ENCODE results near the gene DPY19L1. TPM values are rescaled to one million over a fixed set of nuclear protein-coding genes. Genes with fewer than 3 reads are reported as not detected.
"Not testable (repeated sequence)": the region's sequence is repeated elsewhere in the genome, so short reads cannot be mapped to it uniquely, and the experiment has no call there.

Gene DPY19L1
- total RNA-seq, 2 experiments from 2014 or later, result 18.9 to 20.3 TPM

DNA sequence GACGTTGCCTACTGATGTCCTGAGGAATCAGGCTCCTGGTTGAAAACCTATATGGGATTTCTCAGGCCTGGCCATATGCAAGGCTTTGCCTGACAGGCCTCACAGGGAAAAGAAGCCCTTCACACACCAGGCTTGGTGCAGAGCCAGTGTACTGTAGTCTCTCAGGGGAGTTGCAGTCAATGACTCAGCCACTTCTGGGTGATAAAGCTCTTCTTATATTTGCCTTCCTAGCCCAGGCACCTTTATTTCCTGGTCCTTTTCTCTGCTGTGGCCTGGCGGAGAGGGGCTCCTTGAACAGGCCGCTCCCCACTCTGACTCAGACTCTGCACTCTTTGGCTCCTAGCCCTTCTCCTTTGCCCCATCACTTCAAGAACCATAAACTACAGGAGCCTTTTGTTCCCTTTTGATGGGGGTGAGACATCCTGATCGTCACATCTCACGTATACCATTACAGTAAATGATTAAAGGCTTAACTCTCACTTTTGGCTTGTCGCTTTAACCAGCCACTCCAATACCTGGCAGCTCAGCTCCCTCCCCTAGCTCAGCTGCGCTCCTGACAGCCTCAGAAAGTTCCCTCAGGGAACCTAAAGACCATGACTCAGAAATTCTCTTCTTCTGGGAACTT lies 33.5 kb downstream of the DPY19L1 start:
- no peak for ATAC-seq
- H3K9me3 Mint-ChIP-seq (ENCODE audit: insufficient read depth), result no peaks in the 10 kb centered on the region

DNA sequence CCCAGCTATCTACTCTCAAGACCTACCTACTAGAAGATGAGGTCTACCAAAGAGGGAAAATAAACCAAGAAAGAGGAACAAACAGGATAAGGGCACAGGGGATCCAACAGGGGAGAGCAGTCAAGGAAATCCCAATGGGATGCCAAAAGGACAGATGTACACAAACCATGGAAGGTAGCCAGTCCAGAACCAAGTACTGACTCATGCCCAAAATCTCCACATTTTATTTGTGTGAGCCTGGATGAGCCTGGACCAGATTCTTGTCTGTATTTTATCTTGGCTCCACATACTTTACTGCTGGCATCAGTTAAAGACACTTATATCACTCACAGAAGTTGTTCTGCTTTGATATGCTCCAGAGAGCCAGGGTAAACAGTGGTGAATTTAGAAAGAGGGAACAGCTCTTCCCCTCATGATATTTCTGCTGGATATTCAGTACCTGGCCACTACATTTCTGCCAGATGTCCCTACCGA lies 34.1 kb downstream of the DPY19L1 start:
- DNase-seq; POLR2A ChIA-PET; H3K9me3 Mint-ChIP-seq (ENCODE audit: insufficient read depth); H3K27ac Mint-ChIP-seq; CTCF ChIA-PET; H3K27me3 Mint-ChIP-seq (ENCODE audit: low read depth); ATAC-seq; H3K4me1 Mint-ChIP-seq (ENCODE audit: low read depth); H3K36me3 Mint-ChIP-seq (ENCODE audit: low read depth); H3K4me3 Mint-ChIP-seq: not testable (repeated sequence)

More for the DNA sequence above, 33.5 kb downstream of the DPY19L1 start:
- H3K36me3 Mint-ChIP-seq (ENCODE audit: low read depth), result peaks cover 3% of the 10 kb centered on the region
- H3K4me3 Mint-ChIP-seq, result no peak overlapping the region
- ChIA-PET CTCF (no interaction called here), POLR2A (no interaction called here)
- no peak overlapping the region for H3K27ac Mint-ChIP-seq
- H3K4me1 Mint-ChIP-seq (ENCODE audit: low read depth), result no peaks in the 10 kb centered on the region
- H3K27me3 Mint-ChIP-seq (ENCODE audit: low read depth), result no peaks in the 10 kb centered on the region
- DNase-seq, result no peak

DNA sequence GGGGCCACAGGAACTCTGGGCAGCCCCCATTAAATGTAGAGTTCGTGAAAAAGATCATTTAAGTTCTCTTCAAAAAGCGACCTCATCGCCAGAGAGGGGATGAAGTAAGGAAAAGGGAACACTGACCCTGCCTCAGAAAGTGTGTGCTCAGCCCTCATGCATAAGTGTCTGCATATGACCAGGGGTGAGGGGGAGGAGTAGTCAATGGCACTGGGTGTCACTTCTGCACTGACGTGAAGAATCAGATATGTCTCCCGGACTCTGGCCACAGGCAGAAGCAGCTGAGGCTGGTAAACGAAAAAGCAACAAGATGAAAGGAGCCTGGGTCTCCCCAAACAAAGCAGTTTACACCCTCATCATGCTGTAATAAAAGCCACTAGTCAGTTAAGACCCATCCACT lies 39.0 kb downstream of the DPY19L1 start:
- CTCF ChIA-PET; DNase-seq; H3K36me3 Mint-ChIP-seq (ENCODE audit: low read depth); H3K9me3 Mint-ChIP-seq (ENCODE audit: insufficient read depth); H3K4me3 Mint-ChIP-seq; H3K27me3 Mint-ChIP-seq (ENCODE audit: low read depth); H3K27ac Mint-ChIP-seq; ATAC-seq; H3K4me1 Mint-ChIP-seq (ENCODE audit: low read depth); POLR2A ChIA-PET: not testable (repeated sequence)

- DNase-seq; ATAC-seq; POLR2A ChIA-PET; CTCF ChIA-PET; H3K9me3 Mint-ChIP-seq (ENCODE audit: insufficient read depth); H3K27ac Mint-ChIP-seq; H3K36me3 Mint-ChIP-seq (ENCODE audit: low read depth); H3K4me3 Mint-ChIP-seq; H3K4me1 Mint-ChIP-seq (ENCODE audit: low read depth); H3K27me3 Mint-ChIP-seq (ENCODE audit: low read depth): not testable (repeated sequence)
These were observed 40.7 kb downstream of the DPY19L1 start for GRCh38 chr7:34996423-34997090.

DNA sequence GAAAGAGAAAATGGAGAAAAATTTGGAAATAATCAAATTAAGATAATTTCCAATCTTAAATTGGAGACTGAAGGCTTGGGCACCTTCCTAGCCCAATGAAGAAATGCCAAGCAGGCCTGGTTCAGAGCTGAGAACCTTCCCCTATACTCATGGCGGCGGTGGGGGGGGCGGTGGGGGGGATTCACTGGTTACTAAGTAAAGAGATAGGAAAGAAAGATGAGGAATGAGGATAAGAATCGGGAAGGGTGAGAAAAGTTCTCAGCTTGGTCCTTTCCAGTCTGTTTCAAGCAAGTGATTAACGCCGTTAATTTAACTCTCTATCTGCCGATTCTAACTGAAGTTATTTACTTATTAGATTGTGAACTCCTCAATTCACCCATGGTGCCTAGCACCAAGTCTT lies 41.5 kb downstream of the DPY19L1 start:
- H3K27ac Mint-ChIP-seq, result no peak overlapping the region
- H3K4me3 Mint-ChIP-seq, result no peak overlapping the region
- ATAC-seq (no peak), DNase-seq (no peak)
- CTCF ChIA-PET, result interaction anchor here (1.2 kb wide), 1 partner anchor 38 kb away, joined by 3 read pairs; no protein-coding TSS in a partner anchor
- no peaks in the 10 kb centered on the region for H3K36me3 Mint-ChIP-seq (ENCODE audit: low read depth)
- H3K9me3 Mint-ChIP-seq (ENCODE audit: insufficient read depth), result no peaks in the 10 kb centered on the region
- peaks cover 3% of the 10 kb centered on the region for H3K4me1 Mint-ChIP-seq (ENCODE audit: low read depth)
- H3K27me3 Mint-ChIP-seq (ENCODE audit: low read depth), result no peaks in the 10 kb centered on the region
- POLR2A ChIA-PET, result interaction anchor here (0.6 kb wide), 1 partner anchor 44 kb away, joined by 3 read pairs; no protein-coding TSS in a partner anchor

DNA sequence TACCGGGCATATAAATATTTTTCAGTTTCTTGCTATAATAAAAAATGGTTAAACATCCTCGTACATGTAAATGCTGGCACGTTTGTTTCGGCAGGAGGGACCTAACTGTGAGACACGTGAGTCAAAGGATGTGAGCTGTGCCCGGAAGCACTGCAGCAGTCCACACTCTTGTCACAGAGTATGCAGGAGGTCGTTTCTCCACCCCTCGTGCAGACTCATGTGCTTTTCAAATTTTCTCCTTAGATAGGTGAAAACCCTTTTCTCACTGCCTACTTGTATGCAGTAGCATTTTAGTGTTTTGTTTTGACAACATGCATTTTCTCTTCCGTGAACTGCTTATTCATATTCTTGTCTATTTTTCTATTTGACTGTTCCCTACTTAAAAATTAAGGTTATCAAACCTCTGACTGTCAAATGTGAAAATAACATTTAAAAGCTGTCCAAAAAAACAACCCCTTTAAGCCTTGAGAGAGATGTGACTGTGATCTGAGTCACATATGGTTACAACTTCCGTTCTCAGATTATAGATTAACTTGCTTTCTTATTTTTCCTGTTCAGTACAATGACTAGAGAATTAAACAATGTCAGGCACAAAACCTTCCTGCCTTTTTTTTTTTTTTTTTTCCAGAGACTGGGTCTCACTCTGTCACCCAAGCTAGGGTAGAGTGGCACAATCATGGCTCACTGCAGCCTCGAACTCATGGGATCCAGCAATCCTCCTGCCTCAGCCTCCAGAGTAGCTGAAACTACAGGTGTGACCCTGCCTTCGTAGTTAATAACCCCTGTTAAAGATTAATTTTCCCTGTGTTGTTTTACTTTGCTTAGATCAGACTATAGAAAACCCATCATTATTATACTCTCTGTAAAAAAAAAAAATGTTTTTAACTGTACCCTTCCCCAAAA lies 45.1 kb downstream of the DPY19L1 start:
- no peaks in the 10 kb centered on the region for H3K9me3 Mint-ChIP-seq (ENCODE audit: insufficient read depth)
- H3K4me3 Mint-ChIP-seq, result no peak overlapping the region
- ChIA-PET CTCF (interaction anchor here (1.5 kb wide), 1 partner anchor 42 kb away, joined by 3 read pairs; no protein-coding TSS in a partner anchor), POLR2A (no interaction called here)
- H3K4me1 Mint-ChIP-seq (ENCODE audit: low read depth), result peaks cover 3% of the 10 kb centered on the region
- H3K36me3 Mint-ChIP-seq (ENCODE audit: low read depth), result no peaks in the 10 kb centered on the region
- DNase-seq (peak; percentile 23), ATAC-seq (peak; percentile 53)
- peak overlapping the region; percentile 67 for H3K27ac Mint-ChIP-seq
- no peaks in the 10 kb centered on the region for H3K27me3 Mint-ChIP-seq (ENCODE audit: low read depth)

DNA sequence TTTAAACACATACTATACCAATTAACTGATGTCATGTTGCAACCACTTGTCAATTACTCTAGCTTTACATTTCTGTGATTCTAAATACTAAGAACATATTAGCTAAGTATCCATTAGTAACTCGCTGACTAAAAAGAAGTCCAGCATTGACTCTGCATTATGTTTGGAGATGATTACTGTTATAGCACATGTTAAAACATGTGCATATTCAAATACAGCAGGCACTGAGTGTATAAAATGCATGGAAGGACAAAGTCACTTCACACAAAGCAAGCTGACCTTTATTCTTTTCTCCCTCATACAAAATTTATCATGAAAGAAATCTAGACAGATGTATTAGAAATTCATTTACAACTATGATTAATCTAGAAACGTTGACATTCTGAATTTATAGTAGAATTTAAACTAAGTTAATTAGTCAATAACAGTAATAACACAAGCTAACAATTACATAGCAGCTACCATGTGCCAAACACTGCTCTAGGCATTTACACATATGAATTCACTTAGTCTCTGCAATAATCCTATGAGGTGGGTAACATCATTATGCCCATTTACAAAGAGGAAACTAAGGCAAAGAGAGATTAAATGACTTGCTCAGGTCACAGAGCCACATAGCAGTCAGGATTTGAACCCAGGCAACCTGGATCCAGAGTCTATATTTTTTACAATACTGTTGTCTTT lies 48.7 kb downstream of the DPY19L1 start:
- DNase-seq; H3K4me3 Mint-ChIP-seq; H3K4me1 Mint-ChIP-seq (ENCODE audit: low read depth); POLR2A ChIA-PET; H3K27me3 Mint-ChIP-seq (ENCODE audit: low read depth); H3K36me3 Mint-ChIP-seq (ENCODE audit: low read depth); H3K9me3 Mint-ChIP-seq (ENCODE audit: insufficient read depth); ATAC-seq; H3K27ac Mint-ChIP-seq: not testable (repeated sequence)
- CTCF ChIA-PET, result interaction anchor here (0.7 to 1.1 kb wide), 2 partner anchors 30 to 87 kb away, joined by 3 read pairs; no protein-coding TSS in a partner anchor

- H3K27ac Mint-ChIP-seq; H3K4me3 Mint-ChIP-seq; H3K9me3 Mint-ChIP-seq (ENCODE audit: insufficient read depth); CTCF ChIA-PET; DNase-seq; H3K4me1 Mint-ChIP-seq (ENCODE audit: low read depth); H3K27me3 Mint-ChIP-seq (ENCODE audit: low read depth); POLR2A ChIA-PET; ATAC-seq; H3K36me3 Mint-ChIP-seq (ENCODE audit: low read depth): not testable (repeated sequence)
These were observed 52.1 kb downstream of the DPY19L1 start for GRCh38 chr7:34985155-34985554.

- ATAC-seq; CTCF ChIA-PET; H3K27ac Mint-ChIP-seq; H3K4me3 Mint-ChIP-seq; POLR2A ChIA-PET; DNase-seq; H3K27me3 Mint-ChIP-seq (ENCODE audit: low read depth); H3K36me3 Mint-ChIP-seq (ENCODE audit: low read depth); H3K4me1 Mint-ChIP-seq (ENCODE audit: low read depth); H3K9me3 Mint-ChIP-seq (ENCODE audit: insufficient read depth): not testable (repeated sequence)
These were observed 53.1 kb downstream of the DPY19L1 start for GRCh38 chr7:34984140-34984539.

DNA sequence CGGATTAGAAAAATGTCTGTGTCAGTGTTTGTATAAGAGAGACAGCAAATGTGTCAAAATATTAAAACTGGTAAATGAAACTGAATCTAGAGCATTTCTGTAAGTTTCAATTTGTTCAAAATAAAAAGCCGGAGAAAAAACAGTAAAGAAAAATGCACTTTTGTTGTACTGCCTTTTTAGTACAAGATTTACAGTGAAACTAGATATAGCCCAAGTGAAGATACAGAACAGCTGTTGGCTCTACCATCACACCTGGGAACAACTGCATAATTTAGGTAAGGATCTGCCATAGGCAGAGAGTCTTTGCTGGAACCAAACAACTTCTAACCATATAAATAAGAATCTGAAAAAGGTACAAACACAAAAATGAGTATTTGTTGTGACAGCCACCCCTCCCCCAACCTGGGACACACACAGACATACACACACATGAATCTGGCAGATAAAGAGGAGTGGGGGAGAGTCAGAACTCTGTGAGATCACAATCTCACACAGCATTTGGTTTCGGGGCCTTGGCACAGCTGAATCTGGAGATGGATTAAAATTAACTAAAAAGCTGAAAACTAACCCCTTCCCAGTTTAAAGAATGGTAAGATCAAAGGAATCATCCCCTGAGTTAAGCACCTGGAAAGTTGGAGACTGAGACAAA lies 54.8 kb downstream of the DPY19L1 start:
- CTCF ChIA-PET, result no interaction called here

DNA sequence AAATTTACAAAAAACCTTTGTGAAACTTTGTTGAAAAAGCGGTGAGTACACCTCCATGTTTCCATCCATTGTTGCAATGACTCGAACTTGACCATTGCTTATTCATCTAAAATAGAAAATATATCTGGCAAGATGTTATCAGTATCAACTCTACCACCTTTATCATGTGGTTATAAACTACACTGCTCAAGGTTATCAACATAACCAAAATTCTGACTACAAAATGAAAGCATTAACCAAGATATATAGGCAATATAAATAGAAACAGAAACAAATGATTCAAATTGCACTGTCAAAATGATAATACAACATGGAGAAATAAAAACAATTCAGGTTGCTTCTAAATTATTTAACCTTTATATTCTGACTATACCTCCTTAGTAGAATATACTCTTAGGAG lies 58.2 kb downstream of the DPY19L1 start:
- H3K36me3 Mint-ChIP-seq (ENCODE audit: low read depth); H3K4me1 Mint-ChIP-seq (ENCODE audit: low read depth); H3K9me3 Mint-ChIP-seq (ENCODE audit: insufficient read depth); H3K27me3 Mint-ChIP-seq (ENCODE audit: low read depth); CTCF ChIA-PET; H3K27ac Mint-ChIP-seq; DNase-seq; ATAC-seq; H3K4me3 Mint-ChIP-seq; POLR2A ChIA-PET: not testable (repeated sequence)

More for the DNA sequence above, 54.8 kb downstream of the DPY19L1 start:
- Mint-ChIP-seq H3K9me3 (ENCODE audit: insufficient read depth) (no peaks in the 10 kb centered on the region), H3K4me3 (no peak overlapping the region), H3K36me3 (ENCODE audit: low read depth) (no peaks in the 10 kb centered on the region), H3K4me1 (ENCODE audit: low read depth) (no peaks in the 10 kb centered on the region), H3K27ac (no peak overlapping the region), H3K27me3 (ENCODE audit: low read depth) (no peaks in the 10 kb centered on the region)
- ATAC-seq (no peak), DNase-seq (no peak)
- POLR2A ChIA-PET, result no interaction called here

Data from activated CD8-positive, alpha-beta T cell treated with anti-CD3 and anti-CD28 coated beads, Interleukin-2, amount 10 ng/mL, durations not matched to agents 7 days and 5 days (primary cell).